H1 (cell line): ENCODE data around the gene MYBPC1.

Experiments
- CHD2 ChIP-seq: IDR thresholded peaks from 2 replicates; pipeline ENCODE4 v1.6.1; 2012; ENCODE audit warnings: low read length, improper control_type of control experiment
- CTCF ChIP-seq, 3 experiments: IDR thresholded peaks; 1 replicate in 2 of 3; 2 replicates in 1 of 3; pipeline versions ENCODE4 v1.5.1 to v1.6.1; 2011; ENCODE audit warnings: low read length in 3 of 3, mild to moderate bottlenecking in 3 of 3, inconsistent platforms in 2 of 3, low read depth in 1 of 3, moderate library complexity in 1 of 3; ENCODE audit not compliant: insufficient read depth in 1 of 3; ENCODE audit errors: control extremely low read depth in 1 of 3
- NRF1 ChIP-seq: IDR thresholded peaks from 2 replicates; pipeline ENCODE4 v1.6.1; 2011; ENCODE audit warnings: mild to moderate bottlenecking, low read depth, low read length, improper control_type of control experiment
- POLR2A ChIP-seq, 2 experiments: IDR thresholded peaks; 1 replicate in 1 of 2; 2 replicates in 1 of 2; pipeline ENCODE4 v1.6.1; 2011; ENCODE audit warnings: low read depth in 2 of 2, low read length in 2 of 2, mild to moderate bottlenecking in 2 of 2; ENCODE audit errors: control extremely low read depth in 1 of 2
- RNF2 ChIP-seq: fragments of 200-900, 300-1000 bp; sonication (generic); IDR thresholded peaks from 2 replicates; pipeline ENCODE4 v1.7.1; 2016; ENCODE audit warnings: borderline replicate concordance, low read depth, mild to moderate bottlenecking, antibody characterized with exemption, low read length; ENCODE audit not compliant: poor library complexity, severe bottlenecking; ENCODE audit errors: missing control alignments
- SP1 ChIP-seq: IDR thresholded peaks from 2 replicates; pipeline ENCODE4 v1.6.1; 2011; ENCODE audit warnings: low read depth, low read length
- YY1 ChIP-seq: IDR thresholded peaks from 2 replicates; pipeline ENCODE4 v1.6.1; 2011; ENCODE audit warnings: low read depth, mild to moderate bottlenecking, low read length

- no peak for TF ChIP-seq CTCF (IDR thresholded peaks at IDR 0.05; ENCODE audit: control extremely low read depth in 1 of 3, insufficient read depth in 1 of 3, low read depth in 1 of 3, low read length in 3 of 3)
- no peak for TF ChIP-seq RNF2
- TF ChIP-seq POLR2A (IDR thresholded peaks at IDR 0.05; ENCODE audit: control extremely low read depth in 1 of 2, low read depth in 2 of 2, low read length in 2 of 2) = no peak
- no peak for TF ChIP-seq YY1
- TF ChIP-seq SP1 = no peak
- no peak for TF ChIP-seq NRF1
- no peak for TF ChIP-seq CHD2
These were observed 124.8 kb downstream of the MYBPC1 start for GRCh38 chr12:101719566-101719965.
